SJCRH30 (cell line): Measurements from ENCODE around the gene MRGPRD. TPM values are rescaled to one million over a fixed set of nuclear protein-coding genes. Genes with fewer than 3 reads are reported as not detected.
"Not testable (repeated sequence)": the region's sequence is repeated elsewhere in the genome, so short reads cannot be mapped to it uniquely, and the experiment has no call there.

ENCODE experiments used
- DNase-seq, 2 experiments: peaks; one replicate each; pipeline ENCODE4 v3.0.0-alpha.2; 2015 to 2020
- H3K27ac ChIP-seq: fragments of 250-450 bp; sonication (Bioruptor Pico); 2 replicates; pipeline ENCODE4 v1.5.1; 2020; ENCODE audit warnings: mild to moderate bottlenecking, moderate library complexity
- H3K27me3 ChIP-seq: fragments of 250-450 bp; sonication (Bioruptor Pico); 2 replicates; pipeline ENCODE4 v1.5.1; 2020; ENCODE audit warnings: mild to moderate bottlenecking, moderate library complexity
- H3K36me3 ChIP-seq: fragments of 250-450 bp; sonication (Bioruptor Pico); 2 replicates; pipeline ENCODE4 v1.5.1; 2020; ENCODE audit warnings: mild to moderate bottlenecking, moderate library complexity
- H3K4me1 ChIP-seq: fragments of 250-450 bp; sonication (Bioruptor Pico); 2 replicates; pipeline ENCODE4 v1.5.1; 2020; ENCODE audit warnings: mild to moderate bottlenecking, moderate library complexity
- H3K4me3 ChIP-seq: fragments of 250-450 bp; sonication (Bioruptor Pico); 2 replicates; pipeline ENCODE4 v1.5.1; 2020; ENCODE audit warnings: mild to moderate bottlenecking, moderate library complexity
- H3K9me3 ChIP-seq: fragments of 250-450 bp; sonication (Bioruptor Pico); replicated peaks from 2 replicates; pipeline ENCODE4 v1.5.1; 2020; ENCODE audit warnings: mild to moderate bottlenecking, moderate library complexity
- total RNA-seq: library from RNA; depleted of rRNA; stranded (reverse); fragments of >200 nt; shearing (Covaris generic); gene quantifications from 2 replicates; pipeline ENCODE4 v1.2.3, GENCODE V29; 2014

MRGPRD gene
- total RNA-seq, 1 experiment from 2014 or later = not detected

DNA sequence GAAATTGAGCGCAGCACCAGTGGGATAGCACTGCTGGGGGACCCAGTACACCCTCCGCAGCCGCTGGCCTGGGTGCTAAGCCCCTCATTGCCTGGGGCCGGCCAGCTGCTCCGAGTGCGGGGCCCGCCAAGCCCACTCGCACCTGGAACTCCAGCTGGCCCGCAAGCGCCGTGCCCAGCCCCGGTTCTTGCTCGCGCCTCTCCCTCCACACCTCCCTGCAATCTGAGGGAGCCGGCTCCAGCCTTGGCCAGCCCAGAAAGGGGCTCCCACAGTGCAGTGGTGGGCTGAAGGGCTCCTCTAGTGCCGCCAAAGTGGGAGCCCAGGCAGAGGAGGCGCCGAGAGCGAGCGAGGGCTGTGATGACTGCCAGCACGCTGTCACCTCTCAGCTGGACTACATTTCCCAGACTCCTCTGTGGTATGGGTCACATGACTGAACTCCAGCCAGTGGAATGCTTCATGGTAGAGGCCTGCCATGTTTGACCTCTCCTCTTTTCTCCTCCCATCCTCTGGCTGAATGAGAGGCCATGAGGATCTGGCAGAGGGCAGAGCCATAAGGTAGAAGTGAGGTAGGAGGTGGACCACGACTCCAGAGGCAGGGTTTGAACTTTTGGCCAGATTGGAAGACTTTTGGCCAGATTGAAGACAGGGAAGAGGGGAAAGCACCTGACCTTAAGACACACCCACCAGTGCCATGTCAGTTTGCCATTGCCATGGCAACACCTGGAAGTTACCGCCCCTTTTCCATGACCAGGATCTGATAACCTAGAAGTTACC lies 6.2 kb downstream of the MRGPRD start:
- H3K4me3 ChIP-seq = no peak overlapping the region
- no peak overlapping the region for H3K27ac ChIP-seq
- no peaks in the 10 kb centered on the region for H3K9me3 ChIP-seq
- H3K36me3 ChIP-seq = no peaks in the 10 kb centered on the region
- DNase-seq = peak in 1 of 2 experiments; percentile 15
- H3K4me1 ChIP-seq = no peaks in the 10 kb centered on the region
- no peaks in the 10 kb centered on the region for H3K27me3 ChIP-seq

- not testable (repeated sequence) for H3K4me1 ChIP-seq, H3K27me3 ChIP-seq, H3K9me3 ChIP-seq, H3K27ac ChIP-seq, H3K4me3 ChIP-seq, H3K36me3 ChIP-seq, DNase-seq
Observed at GRCh38 chr11:68973706-68974105, 7.1 kb downstream of the MRGPRD start.

DNA sequence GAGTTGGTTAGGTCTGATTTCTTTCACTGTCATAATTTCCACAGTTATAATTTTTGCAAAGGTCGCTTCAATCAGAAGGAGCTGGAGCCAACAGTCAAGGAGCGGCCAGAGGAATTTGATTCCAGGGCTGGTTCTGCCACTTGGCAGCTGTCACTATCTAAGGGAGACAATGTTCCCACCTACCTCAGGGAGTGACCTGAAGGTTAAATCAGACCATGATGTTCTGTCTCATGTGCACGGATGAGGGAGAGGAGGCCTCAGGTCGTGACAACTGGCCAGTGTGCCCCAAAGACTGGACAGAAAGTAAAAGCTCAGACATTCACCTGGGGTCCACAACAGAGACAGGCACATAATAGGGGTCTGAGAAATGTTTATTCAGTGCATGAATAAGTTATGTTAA lies 7.6 kb downstream of the MRGPRD start:
- H3K36me3 ChIP-seq = no peaks in the 10 kb centered on the region
- DNase-seq = no peak
- H3K4me1 ChIP-seq = no peaks in the 10 kb centered on the region
- no peak overlapping the region for H3K27ac ChIP-seq
- H3K9me3 ChIP-seq = no peaks in the 10 kb centered on the region
- no peaks in the 10 kb centered on the region for H3K27me3 ChIP-seq
- H3K4me3 ChIP-seq = no peak overlapping the region

DNA sequence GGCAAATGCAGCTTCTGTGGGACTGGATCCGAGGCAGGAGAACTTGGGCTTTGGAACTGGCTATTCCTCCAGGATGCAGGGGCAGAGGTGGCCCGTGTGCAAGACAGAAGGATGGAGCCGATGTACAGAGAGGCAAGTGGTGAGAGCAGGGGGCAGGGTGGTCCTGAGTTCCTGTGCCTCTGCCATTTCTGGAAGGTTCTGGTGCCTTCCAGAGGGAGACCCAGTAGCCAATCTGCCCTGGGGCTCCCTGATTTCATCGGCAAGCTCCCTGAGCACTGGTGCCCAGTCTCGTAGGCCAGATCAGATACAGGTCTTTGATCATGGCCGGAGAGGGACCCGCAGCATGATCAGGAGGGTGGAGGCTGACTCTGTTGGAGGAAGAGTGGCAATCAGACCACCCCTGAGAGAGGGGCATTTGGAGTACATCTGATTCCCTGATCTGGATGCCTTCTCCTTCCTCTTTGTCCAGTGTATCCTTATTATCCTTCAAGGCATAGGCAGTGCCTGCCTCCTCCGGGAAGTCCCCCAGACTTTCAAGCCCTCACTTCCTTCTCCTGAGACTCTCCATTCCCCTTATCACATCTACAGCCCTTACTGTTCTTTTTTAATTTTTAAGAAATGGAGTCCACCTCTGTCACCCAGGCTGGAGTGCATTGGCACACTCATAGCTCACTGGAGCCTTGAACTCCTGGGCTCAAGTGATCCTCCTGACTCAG lies 9.7 kb downstream of the MRGPRD start:
- DNase-seq = no peak
- H3K9me3 ChIP-seq = no peaks in the 10 kb centered on the region
- H3K27me3 ChIP-seq = no peaks in the 10 kb centered on the region
- H3K27ac ChIP-seq = no peak overlapping the region
- no peak overlapping the region for H3K4me3 ChIP-seq
- H3K36me3 ChIP-seq = no peaks in the 10 kb centered on the region
- H3K4me1 ChIP-seq = no peaks in the 10 kb centered on the region; the same call in 1 of the 2 replicates

DNA sequence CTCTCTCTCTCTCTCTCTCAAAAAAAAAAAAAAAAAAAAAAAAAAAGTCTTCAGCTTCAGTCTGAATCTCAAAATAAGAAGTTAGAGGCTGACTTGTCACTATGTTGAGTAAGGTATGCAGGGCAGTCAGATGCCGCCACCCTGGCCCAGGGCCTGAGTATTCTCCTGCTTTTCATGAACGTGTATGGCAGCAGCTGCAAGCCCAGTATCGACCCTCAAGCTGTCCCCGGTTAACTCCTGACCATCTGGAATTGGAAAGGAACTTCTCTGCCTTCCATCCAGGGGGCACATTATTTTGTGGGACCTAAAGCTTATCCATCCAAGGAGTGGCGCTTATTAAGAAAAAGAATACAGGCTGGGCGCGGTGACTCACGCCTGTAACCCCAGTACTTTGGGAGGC lies 11.4 kb downstream of the MRGPRD start:
- no peaks in the 10 kb centered on the region for H3K9me3 ChIP-seq
- no peaks in the 10 kb centered on the region for H3K36me3 ChIP-seq
- DNase-seq = no peak
- no peak overlapping the region for H3K4me3 ChIP-seq
- H3K27me3 ChIP-seq = no peaks in the 10 kb centered on the region
- no peak overlapping the region for H3K27ac ChIP-seq
- H3K4me1 ChIP-seq = no peaks in the 10 kb centered on the region; the same call in 1 of the 2 replicates

DNA sequence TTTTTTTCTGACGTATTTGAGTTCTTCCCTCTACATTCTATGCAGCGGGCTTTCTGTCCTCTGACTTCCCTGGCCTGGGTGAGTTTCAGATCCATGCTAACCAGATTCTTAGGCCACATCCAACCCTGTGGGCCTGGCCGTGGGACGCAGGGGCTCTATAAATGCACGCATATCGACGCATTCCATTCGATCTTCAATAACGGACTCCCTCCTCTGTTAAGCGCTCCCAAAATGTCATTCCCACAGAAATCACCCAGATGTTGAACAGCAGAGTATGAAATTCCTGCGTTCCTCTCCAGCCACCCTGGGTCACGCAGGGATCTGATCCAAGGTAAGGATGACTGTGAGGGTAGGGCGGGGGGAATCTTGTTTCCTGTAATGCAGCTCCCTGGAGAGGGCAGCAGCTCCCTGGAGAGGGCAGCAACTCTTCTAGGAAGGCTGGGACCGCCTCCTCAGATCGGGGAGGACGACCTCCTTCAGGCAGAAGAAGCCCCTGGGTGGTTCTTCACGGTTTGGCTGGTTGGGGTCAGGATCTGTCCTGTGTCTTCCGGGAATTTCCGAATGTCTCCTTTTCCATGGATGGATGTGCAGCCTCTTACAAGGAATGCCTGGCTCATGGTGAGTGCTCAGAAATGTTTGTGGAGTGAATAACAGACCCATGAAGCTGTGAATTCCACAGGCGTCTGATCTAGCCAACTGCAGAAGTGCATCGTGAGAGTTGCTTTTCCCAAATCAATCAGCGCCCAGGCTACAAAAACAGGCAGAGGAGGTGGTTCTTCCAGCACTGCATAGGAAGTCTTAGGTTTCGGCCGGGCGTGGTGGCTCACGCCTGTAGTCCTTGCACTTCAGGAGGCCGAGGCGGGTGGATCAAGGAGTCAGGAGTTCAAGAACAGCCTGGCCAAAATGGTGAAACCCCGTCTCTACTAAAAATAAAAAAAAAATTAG lies 12.2 kb downstream of the MRGPRD start:
- no peak for DNase-seq
- no peak overlapping the region for H3K27ac ChIP-seq
- H3K27me3 ChIP-seq = no peaks in the 10 kb centered on the region
- H3K36me3 ChIP-seq = no peaks in the 10 kb centered on the region
- H3K9me3 ChIP-seq = no peaks in the 10 kb centered on the region
- H3K4me1 ChIP-seq = no peaks in the 10 kb centered on the region; the same call in 1 of the 2 replicates
- no peak overlapping the region for H3K4me3 ChIP-seq

DNA sequence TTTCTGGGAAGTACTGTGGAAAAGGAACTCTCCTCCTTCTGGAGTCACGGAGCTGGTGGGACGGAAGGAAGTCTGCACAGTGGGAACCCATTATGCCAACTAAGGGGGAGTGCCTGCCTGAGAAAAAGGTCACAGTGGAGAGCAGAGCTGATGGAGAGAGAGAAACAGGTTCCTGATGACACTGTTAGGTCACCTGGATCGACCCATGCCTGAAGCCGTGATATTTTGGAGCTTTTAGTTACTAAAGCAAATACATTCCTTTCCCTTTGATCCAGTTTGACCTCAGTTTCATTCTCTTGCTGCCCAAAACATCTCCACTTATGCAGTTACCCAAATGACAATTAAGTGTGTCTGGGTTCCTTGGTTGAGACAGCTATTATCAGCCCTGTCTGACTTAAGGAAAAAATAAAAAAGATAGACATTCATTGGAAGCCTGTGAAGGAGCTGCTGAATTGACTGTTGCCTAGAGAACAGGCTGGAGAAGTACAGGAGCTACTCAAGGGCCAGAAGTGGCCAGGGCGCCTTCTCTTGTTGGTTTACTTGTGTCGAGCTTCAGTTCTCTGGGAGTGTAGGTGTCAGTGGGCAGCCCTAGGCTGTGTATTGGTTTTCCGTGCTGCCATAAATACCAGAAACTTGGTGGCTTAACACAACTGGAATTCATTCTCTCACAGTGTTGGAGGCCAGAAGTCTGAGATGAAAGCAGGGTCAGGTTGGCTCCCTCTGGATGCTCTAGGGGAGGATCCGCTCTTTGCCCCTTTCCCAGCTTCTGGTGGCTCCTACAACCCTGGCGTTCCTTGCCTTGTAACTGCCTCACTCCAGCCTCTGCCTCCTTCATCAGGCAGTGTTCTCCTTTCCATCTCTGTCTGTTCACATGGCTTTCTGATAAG lies 13.6 kb downstream of the MRGPRD start:
- Histone ChIP-seq H3K36me3 (no peaks in the 10 kb centered on the region), H3K27me3 (no peaks in the 10 kb centered on the region), H3K4me3 (no peak overlapping the region), H3K4me1 (no peaks in the 10 kb centered on the region; the same call in 1 of the 2 replicates), H3K27ac (no peak overlapping the region), H3K9me3 (no peaks in the 10 kb centered on the region)
- no peak for DNase-seq

GRCh38 chr11:68965901-68966853 lies 14.6 kb downstream of the MRGPRD start:
- DNase-seq = peak; percentile 24 to 45
- Histone ChIP-seq H3K9me3 (no peaks in the 10 kb centered on the region), H3K27ac (no peak overlapping the region), H3K27me3 (no peaks in the 10 kb centered on the region), H3K4me1 (no peaks in the 10 kb centered on the region; the same call in 1 of the 2 replicates), H3K36me3 (no peaks in the 10 kb centered on the region), H3K4me3 (no peak overlapping the region)

- H3K4me1 ChIP-seq = no peaks in the 10 kb centered on the region; the same call in 1 of the 2 replicates
- H3K9me3 ChIP-seq = no peaks in the 10 kb centered on the region
- H3K36me3 ChIP-seq = no peaks in the 10 kb centered on the region
- no peak overlapping the region for H3K27ac ChIP-seq
- H3K27me3 ChIP-seq = no peaks in the 10 kb centered on the region
- no peak overlapping the region for H3K4me3 ChIP-seq
- no peak for DNase-seq
Observed at GRCh38 chr11:68963779-68964178, 17.0 kb downstream of the MRGPRD start.

DNA sequence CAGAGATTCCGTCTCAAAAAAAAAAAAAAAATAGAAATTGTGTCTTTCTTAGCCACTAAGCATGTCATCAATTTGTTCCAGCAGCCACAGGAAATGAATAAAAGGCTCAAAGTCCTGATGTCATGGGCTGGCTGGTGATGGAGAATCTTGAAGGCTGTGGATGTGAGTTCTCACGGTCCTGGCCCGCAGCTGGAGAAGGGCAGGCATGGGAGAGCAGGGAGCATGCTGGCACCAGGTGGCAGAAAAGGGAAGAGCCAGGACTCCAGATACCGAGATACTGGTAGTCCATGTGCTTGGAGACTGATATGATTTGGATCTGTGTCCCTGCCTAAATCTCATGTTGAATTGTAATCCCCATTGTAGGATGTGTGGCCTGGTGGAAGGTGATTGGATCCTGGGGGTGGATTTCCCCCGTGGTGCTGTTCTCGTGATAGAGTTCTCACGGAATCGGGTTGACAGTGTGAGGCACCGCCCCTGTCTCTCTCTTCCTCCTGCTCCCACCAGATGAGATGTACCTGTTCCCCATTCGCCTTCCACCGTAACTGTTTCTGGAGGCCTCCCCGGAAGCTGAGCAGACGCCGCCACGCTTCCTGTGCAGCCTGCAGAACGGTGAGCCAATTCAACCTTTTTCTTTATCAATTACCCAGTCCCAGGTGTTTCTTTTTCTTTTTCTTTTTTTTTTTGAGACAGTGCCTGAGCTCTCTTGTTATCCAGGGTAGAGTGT lies 18.1 kb downstream of the MRGPRD start:
- no peaks in the 10 kb centered on the region for H3K27me3 ChIP-seq
- H3K36me3 ChIP-seq = no peaks in the 10 kb centered on the region
- H3K4me3 ChIP-seq = no peak overlapping the region
- H3K27ac ChIP-seq = no peak overlapping the region
- H3K9me3 ChIP-seq = no peaks in the 10 kb centered on the region
- H3K4me1 ChIP-seq = no peaks in the 10 kb centered on the region; the same call in 1 of the 2 replicates
- peak in 1 of 2 experiments; percentile 42 for DNase-seq

DNA sequence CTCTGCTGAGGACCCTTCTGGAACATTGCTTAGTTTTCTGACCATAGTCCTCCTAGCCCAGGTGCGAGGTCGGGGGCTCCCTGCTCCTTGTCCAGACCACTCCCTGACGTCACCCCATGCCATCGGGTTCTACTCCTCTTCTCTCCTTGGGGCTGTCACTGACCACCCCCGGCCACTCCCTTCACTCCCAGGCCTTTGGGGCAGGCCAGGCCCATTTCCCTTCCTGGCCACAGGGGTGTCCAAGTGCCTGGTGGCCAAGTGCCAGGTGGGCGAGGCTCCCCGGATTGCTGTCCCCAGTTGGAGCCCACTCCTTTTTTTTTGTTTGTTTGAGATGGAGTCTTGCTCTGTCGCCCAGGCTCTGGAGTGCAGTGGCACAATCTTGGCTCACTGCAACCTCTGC lies 19.5 kb downstream of the MRGPRD start:
- Histone ChIP-seq H3K4me3 (no peak overlapping the region), H3K27me3 (no peaks in the 10 kb centered on the region), H3K4me1 (no peaks in the 10 kb centered on the region; the same call in 1 of the 2 replicates), H3K9me3 (no peaks in the 10 kb centered on the region), H3K36me3 (no peaks in the 10 kb centered on the region), H3K27ac (no peak overlapping the region)
- no peak for DNase-seq

GRCh38 chr11:68960294-68961071 lies 20.3 kb downstream of the MRGPRD start:
- H3K9me3 ChIP-seq = no peaks in the 10 kb centered on the region
- no peak for DNase-seq
- H3K27me3 ChIP-seq = no peaks in the 10 kb centered on the region
- H3K27ac ChIP-seq = no peak overlapping the region
- no peaks in the 10 kb centered on the region for H3K36me3 ChIP-seq
- H3K4me3 ChIP-seq = no peak overlapping the region
- no peaks in the 10 kb centered on the region for H3K4me1 ChIP-seq
